HG02571 (cell line): Measurements from ENCODE around the gene PARK7.
A peak's percentile ranks its signal among the peaks of the same experiment; 100 is the strongest.
"Not testable (repeated sequence)": the region's sequence is repeated elsewhere in the genome, so short reads cannot be mapped to it uniquely, and the experiment has no call there.

ENCODE experiments used
- ATAC-seq: cut with Tn5 transposase; IDR thresholded peaks from one replicate; pipeline ENCODE4 v1.9.1; 2021; ENCODE audit warnings: mild to moderate bottlenecking, moderate library complexity; ENCODE audit not compliant: unreplicated experiment

PARK7 gene

GRCh38 chr1:7961216-7962013, at the start of gene PARK7:
PARK7 (plus strand) TSS chr1:7961711; CDS start chr1:7962786, 1,075 bp downstream.
- ATAC-seq, result peak; percentile 96

GRCh38 chr1:7912145-7912544, 49.4 kb upstream of the PARK7 start:
- ATAC-seq, result no peak

GRCh38 chr1:7912743-7913557, 48.6 kb upstream of the PARK7 start:
- no peak for ATAC-seq

- ATAC-seq, result no peak
Observed at GRCh38 chr1:7915826-7916500, 45.5 kb upstream of the PARK7 start.

GRCh38 chr1:7916501-7916830, 45.0 kb upstream of the PARK7 start:
- no peak for ATAC-seq

GRCh38 chr1:7917971-7918370, 43.5 kb upstream of the PARK7 start:
- ATAC-seq, result not testable (repeated sequence)

GRCh38 chr1:7919880-7920279, 41.6 kb upstream of the PARK7 start:
- no peak for ATAC-seq

- no peak for ATAC-seq
Observed at GRCh38 chr1:7921796-7922195, 39.7 kb upstream of the PARK7 start.

- no peak for ATAC-seq
Observed at GRCh38 chr1:7922301-7922700, 39.2 kb upstream of the PARK7 start.

- ATAC-seq, result not testable (repeated sequence)
Observed at GRCh38 chr1:7927061-7927460, 34.5 kb upstream of the PARK7 start.

- no peak for ATAC-seq
Observed at GRCh38 chr1:7928247-7928646, 33.3 kb upstream of the PARK7 start.

- ATAC-seq, result no peak
Observed at GRCh38 chr1:7929637-7930036, 31.9 kb upstream of the PARK7 start.

GRCh38 chr1:7930645-7931445, 30.7 kb upstream of the PARK7 start:
- no peak for ATAC-seq

GRCh38 chr1:7931446-7931812, 30.1 kb upstream of the PARK7 start:
- no peak for ATAC-seq

- ATAC-seq, result no peak
Observed at GRCh38 chr1:7932524-7933138, 28.9 kb upstream of the PARK7 start.

GRCh38 chr1:7938070-7938469, 23.4 kb upstream of the PARK7 start:
- ATAC-seq, result no peak

GRCh38 chr1:7940034-7940433, 21.5 kb upstream of the PARK7 start:
- no peak for ATAC-seq

GRCh38 chr1:7940745-7941436, 20.6 kb upstream of the PARK7 start, which contains the start of gene TNFRSF9:
TNFRSF9 (minus strand) TSS chr1:7940839; CDS start chr1:7939994, 845 bp downstream.
- ATAC-seq, result no peak

- no peak for ATAC-seq
Observed at GRCh38 chr1:7941437-7941793, 20.1 kb upstream of the PARK7 start.
